ENCODE data around the gene MMP15.
"Not testable (repeated sequence)": the region's sequence is repeated elsewhere in the genome, so short reads cannot be mapped to it uniquely, and the experiment has no call there.

MMP15 gene

DNA sequence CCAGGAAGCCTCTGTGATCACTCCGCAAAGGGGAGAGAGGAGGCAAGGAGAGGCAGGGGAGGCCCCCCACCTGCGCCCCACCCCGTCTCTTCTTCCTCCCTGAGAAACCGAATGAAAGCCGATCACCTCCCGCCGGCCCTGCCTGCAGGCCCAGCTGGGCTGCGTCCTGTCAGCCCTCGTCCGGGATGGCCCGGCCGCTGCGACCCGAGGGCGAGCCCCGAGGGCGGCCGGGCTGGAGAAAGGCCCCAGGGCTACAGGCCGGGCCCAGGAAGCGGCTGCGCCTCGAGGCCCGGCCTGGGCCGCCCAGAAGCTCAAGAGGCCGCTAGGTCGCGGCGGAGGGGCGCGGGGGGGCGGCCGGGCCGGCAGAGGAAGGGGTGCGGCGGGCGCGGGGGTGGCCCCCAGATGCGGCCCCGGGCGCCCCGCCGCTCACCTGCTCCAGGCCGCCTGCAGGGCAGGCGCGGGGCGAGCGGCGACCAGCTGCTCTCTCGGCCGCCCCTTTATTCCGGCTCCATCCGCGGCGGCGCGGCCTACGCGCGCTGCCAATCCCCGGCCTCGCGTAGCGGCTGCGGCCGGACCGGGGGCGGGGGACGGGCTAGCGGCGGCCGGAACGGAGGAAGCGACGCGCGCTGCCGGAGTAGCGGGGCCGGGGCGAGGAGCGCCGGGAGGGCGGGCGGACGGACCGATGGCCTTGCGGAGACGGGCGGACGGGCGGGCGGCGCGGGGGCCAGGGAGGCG, 25.4 kb upstream of the MMP15 start, which contains the start of gene ZNF319:
Gene ZNF319, minus strand, starts transcription at position 702 of the 735 bp plus-strand sequence. CDS start 2,407 bp downstream, outside the sequence.
- peaks cover 37 to 61% of the 10 kb centered on the region in 2 donors for H3K4me1 Mint-ChIP-seq
- peak within 1 kb of the TSS; percentile 96 for H3K27ac Mint-ChIP-seq
- no peaks in the 10 kb centered on the region for H3K27me3 Mint-ChIP-seq
- DNase-seq (no peak), ATAC-seq (replicated peaks) (peak; percentile 30 to 34)
- no peaks in the 10 kb centered on the region for H3K9me3 Mint-ChIP-seq
- peaks cover 26 to 36% of the 10 kb centered on the region in 2 donors for H3K36me3 Mint-ChIP-seq
- H3K4me3 Mint-ChIP-seq, result peak within 1 kb of the TSS; percentile 96 to 98

DNA sequence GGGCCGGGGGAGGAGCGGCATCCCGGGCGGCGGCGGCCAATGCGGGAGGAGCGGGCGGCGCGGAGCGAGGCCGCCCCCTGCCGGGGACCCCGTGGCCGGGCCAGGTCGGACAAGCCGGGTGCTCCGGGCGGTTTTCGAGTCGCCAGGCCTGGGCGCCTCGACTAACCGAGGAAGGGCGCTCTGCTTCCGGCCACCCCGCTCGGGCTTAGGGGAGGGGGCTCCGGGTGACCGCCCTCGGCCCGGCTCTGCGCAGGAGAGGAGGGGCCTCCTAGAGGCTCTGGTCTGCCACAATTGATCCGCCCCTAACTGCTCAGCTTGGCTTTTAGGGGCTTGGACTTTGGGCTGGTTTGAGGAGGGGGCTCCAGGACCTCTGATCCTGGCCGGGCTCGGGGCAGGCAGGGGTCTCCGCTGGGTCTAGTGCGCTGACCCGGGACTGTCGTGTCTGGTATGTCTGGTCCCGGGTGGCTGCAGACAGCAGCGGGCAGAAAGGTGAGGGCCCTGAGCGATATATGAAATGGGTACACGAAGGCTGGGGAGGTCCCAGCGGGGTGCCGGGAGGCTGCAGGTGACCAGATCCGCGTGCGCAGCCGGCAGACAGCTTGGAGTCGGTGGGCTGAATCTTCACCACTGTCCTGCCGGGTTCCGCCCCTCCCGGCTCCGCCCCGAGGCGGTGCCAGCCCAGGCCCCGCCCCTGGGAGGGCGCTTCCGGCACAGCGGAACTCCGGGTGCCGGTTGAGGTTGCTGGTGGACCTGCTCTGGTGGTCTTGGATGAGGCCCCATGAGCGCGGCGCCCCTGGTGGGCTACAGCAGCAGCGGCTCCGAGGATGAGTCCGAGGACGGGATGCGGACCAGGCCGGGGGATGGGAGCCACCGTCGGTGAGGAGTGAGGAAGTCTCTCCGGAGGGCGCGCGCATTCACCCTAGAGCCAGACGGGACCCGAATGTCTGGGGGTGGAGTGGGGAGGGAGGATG, 24.6 kb upstream of the MMP15 start, which contains the start of gene USB1:
Gene USB1, plus strand, starts transcription at position 702 of the 971 bp plus-strand sequence. Its CDS starts 77 bp downstream, at position 779.
- H3K27me3 Mint-ChIP-seq, result no peaks in the 10 kb centered on the region
- peaks cover 25 to 33% of the 10 kb centered on the region in 2 donors for H3K36me3 Mint-ChIP-seq

DNA sequence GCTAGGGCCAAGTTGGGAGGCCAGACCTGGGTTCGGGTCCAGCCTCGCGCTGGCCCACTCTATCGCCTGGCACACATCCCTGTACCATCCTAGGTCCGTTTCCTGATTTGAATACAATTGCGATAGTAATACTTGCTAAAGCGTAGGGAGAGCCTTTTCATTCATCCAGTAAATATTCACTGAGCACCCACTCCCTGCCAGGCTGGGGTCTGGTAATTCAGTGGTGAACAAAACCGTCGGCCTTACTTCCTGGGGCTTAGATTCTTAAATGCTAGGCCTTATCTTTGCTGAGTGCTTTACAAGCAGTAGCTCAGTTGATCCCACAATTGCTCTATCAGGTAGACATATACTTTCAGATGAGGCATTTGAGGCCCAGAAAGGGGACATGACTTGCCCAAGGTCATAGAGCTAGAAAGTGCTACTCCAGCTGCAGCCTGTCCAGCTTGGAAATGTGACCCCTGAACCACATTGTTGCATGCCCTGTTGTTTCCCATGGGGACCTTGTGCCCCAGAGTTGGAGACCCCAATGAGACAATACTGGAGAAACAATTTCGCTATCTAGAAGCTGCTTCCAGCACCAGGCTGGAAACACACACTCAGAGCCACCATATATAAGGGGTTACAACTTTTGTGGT, 23.7 kb upstream of the MMP15 start:
- no peak for DNase-seq
- Mint-ChIP-seq H3K4me3 (peak overlapping the region; percentile 96 to 98), H3K9me3 (no peaks in the 10 kb centered on the region), H3K36me3 (peaks cover 24 to 32% of the 10 kb centered on the region in 2 donors), H3K27me3 (no peaks in the 10 kb centered on the region), H3K27ac (peak overlapping the region; percentile 96), H3K4me1 (peaks cover 35 to 61% of the 10 kb centered on the region in 2 donors)
- ATAC-seq (replicated peaks), result peak; percentile 2 to 5

More for the DNA sequence above, 24.6 kb upstream of the MMP15 start, which contains the start of gene USB1:
- ATAC-seq (replicated peaks) (peak; percentile 83 to 86), DNase-seq (peak; percentile 87)
- Mint-ChIP-seq H3K4me3 (peak within 1 kb of the TSS; percentile 96 to 98), H3K4me1 (peaks cover 36 to 61% of the 10 kb centered on the region in 2 donors), H3K27ac (peak within 1 kb of the TSS; percentile 96), H3K9me3 (no peaks in the 10 kb centered on the region)

DNA sequence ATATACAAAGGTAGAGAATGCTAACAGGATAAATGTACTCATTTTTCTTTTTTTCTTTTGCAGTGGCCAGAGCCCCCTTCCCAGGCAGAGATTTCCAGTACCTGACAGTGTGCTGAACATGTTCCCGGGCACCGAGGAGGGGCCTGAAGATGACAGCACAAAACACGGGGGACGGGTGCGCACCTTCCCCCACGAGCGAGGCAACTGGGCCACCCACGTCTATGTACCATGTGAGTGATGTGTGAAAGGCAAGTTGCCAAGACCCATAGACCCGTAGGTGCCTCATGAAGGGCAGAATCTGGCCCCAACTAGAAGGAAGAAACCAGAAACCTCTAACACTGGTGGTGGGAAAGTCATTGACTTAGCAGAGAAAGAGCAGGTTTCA, 23.1 kb upstream of the MMP15 start:
- peaks cover 35 to 61% of the 10 kb centered on the region in 2 donors for H3K4me1 Mint-ChIP-seq
- peak overlapping the region in 1 of 2 donors; percentile 21 for H3K4me3 Mint-ChIP-seq

DNA sequence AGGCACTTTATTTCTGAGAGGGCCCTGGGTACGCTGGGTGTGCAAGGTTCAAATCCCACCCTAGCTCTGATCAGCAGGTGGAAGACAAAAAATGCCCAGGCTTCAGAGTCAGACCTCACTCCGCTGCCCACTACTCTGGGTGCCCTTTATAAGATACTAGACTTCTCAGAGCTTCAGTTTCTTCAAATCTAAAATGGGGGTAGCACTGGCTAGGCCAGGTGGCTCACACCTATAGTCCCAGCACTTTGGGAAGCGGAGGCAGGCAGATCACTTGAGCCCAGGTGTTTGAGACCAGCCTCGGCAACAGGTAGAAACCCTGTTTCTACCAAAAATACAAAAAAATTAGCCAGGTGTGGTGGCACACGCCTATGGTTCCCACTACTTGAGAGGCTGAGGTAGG, 22.6 kb upstream of the MMP15 start:
- Mint-ChIP-seq H3K36me3 (peaks cover 20 to 29% of the 10 kb centered on the region in 2 donors), H3K4me3 (no peak overlapping the region), H3K4me1 (peaks cover 35 to 59% of the 10 kb centered on the region in 2 donors), H3K27me3 (no peaks in the 10 kb centered on the region), H3K9me3 (no peaks in the 10 kb centered on the region), H3K27ac (no peak overlapping the region)
- ATAC-seq (replicated peaks), result no peak
- DNase-seq, result no peak

More for the DNA sequence above, 23.1 kb upstream of the MMP15 start:
- Mint-ChIP-seq H3K9me3 (no peaks in the 10 kb centered on the region), H3K27ac (no peak overlapping the region), H3K36me3 (peaks cover 22 to 32% of the 10 kb centered on the region in 2 donors), H3K27me3 (no peaks in the 10 kb centered on the region)
- ATAC-seq (replicated peaks) (no peak), DNase-seq (no peak)

DNA sequence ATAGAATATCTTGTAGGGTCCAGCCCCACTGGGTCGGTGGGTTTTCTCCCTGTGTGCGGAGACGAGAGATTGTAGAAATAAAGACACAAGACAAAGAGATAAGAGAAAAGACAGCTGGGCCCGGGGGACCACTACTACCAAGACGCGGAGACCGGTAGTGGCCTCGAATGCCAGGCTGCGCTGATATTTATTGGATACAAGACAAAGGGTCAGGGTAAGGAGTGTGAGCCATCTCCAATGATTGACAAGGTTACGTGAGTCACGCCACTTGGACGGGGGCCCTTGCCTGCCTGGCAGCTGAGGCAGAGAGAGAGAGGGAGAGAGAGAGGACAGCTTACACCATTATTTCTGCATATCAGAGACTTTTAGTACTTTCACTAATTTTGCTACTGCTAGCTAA, 20.8 kb upstream of the MMP15 start:
- not testable (repeated sequence) for H3K9me3 Mint-ChIP-seq; H3K4me3 Mint-ChIP-seq; DNase-seq; H3K27me3 Mint-ChIP-seq; ATAC-seq (replicated peaks)
- Mint-ChIP-seq H3K27ac (peak overlapping the region; percentile 72), H3K4me1 (peaks cover 24 to 41% of the 10 kb centered on the region in 2 donors), H3K36me3 (peaks cover 20 to 34% of the 10 kb centered on the region in 2 donors)

DNA sequence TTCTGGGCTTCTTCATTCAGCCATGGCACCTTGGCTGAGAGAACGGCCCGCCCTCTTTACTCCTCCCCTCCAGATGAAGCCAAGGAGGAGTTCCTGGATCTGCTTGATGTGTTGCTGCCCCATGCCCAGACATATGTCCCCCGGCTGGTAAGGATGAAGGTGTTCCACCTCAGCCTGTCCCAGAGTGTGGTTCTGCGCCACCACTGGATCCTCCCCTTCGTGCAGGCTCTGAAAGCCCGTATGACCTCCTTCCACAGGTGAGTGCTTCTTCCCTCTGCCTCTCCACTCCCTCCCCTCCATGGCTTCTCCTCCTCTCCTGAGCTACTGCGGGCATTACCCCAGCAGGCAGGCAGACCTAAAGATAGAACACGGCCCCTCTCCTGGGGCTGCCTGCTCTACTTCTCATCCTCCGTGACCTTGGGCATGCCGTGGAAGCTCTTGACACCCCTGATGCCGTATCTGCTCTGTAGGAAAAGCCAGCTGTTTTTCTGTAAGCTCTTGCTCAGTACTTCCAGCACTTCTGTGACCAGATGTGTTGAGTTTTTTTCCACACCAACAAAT, 15.6 kb upstream of the MMP15 start:
- no peak for DNase-seq
- H3K27ac Mint-ChIP-seq, result no peak overlapping the region
- peaks cover 31 to 40% of the 10 kb centered on the region in 2 donors for H3K36me3 Mint-ChIP-seq
- H3K4me3 Mint-ChIP-seq, result no peak overlapping the region
- H3K9me3 Mint-ChIP-seq, result no peaks in the 10 kb centered on the region
- no peaks in the 10 kb centered on the region for H3K27me3 Mint-ChIP-seq
- no peak for ATAC-seq (replicated peaks)
- peaks cover 2 to 5% of the 10 kb centered on the region in 2 donors for H3K4me1 Mint-ChIP-seq

DNA sequence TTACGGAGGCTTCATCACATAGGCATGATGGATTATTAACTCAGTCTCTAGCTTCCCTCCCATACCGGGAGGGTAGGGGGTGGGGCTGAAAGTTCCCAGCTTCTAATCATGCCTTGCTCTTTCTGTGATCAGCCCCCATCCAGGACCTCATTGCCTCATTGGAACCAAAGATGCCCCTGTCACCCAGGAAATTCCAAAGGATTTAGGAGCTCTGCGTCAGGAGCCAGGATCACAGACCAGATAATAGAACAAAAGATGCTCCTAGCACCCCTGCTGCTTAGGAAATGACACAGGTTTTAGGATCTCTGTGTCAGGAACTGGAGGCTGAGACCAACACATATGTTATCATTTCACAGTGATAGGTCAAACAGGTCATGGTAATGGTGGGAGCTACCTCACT, 14.7 kb upstream of the MMP15 start:
- Mint-ChIP-seq H3K4me1 (no peaks in the 10 kb centered on the region), H3K27me3 (no peaks in the 10 kb centered on the region), H3K36me3 (peaks cover 30 to 40% of the 10 kb centered on the region in 2 donors), H3K4me3 (no peak overlapping the region), H3K9me3 (no peaks in the 10 kb centered on the region), H3K27ac (no peak overlapping the region)
- ATAC-seq (replicated peaks) (no peak), DNase-seq (no peak)

DNA sequence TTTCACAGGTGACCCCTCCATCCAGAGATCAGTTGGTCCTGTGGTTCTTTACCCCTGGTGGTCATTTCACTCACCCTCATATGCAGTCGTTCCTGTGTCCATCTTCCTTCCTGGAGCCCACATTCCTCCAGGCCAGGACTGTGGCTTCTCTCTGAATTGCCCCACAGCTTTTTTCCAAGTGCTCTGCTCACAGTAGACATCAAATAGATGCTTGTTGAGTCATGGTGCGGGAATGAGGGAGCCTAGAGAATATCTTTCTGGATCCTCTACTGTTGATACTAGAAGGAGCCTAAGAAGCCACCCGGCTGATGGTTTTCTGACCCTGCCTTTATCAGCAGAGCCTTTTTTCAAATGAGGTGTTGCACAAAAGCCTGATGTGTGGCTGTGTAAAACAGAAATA, 13.9 kb upstream of the MMP15 start:
- DNase-seq (no peak), ATAC-seq (replicated peaks) (no peak)
- H3K36me3 Mint-ChIP-seq, result peaks cover 25 to 39% of the 10 kb centered on the region in 2 donors
- H3K4me3 Mint-ChIP-seq, result no peak overlapping the region
- no peaks in the 10 kb centered on the region for H3K4me1 Mint-ChIP-seq
- H3K9me3 Mint-ChIP-seq, result no peaks in the 10 kb centered on the region
- H3K27ac Mint-ChIP-seq, result no peak overlapping the region
- no peaks in the 10 kb centered on the region for H3K27me3 Mint-ChIP-seq

DNA sequence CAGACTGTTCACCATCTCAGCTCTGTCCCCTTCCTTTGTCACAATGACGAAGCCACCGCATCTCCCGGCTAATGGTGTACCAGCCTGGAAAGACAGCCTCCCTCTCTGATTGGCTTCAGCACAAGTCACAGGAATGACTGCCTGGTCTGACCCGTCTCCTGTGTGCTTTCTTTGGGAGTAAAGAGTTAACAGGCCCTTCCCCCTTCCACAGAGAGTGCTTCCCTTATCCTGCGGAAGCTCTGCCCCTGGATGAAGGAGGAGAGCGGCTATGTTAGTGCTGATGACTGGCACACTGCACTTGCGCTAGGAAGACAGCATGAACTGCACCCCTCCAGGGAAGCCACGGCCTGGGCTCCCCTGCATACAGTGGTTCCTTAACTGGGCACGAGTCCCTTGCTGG, 13.1 kb upstream of the MMP15 start:
- Mint-ChIP-seq H3K9me3 (no peaks in the 10 kb centered on the region), H3K36me3 (peaks cover 21 to 33% of the 10 kb centered on the region in 2 donors), H3K4me1 (no peaks in the 10 kb centered on the region), H3K27me3 (no peaks in the 10 kb centered on the region), H3K27ac (no peak overlapping the region), H3K4me3 (no peak overlapping the region)
- DNase-seq (no peak), ATAC-seq (replicated peaks) (no peak)

DNA sequence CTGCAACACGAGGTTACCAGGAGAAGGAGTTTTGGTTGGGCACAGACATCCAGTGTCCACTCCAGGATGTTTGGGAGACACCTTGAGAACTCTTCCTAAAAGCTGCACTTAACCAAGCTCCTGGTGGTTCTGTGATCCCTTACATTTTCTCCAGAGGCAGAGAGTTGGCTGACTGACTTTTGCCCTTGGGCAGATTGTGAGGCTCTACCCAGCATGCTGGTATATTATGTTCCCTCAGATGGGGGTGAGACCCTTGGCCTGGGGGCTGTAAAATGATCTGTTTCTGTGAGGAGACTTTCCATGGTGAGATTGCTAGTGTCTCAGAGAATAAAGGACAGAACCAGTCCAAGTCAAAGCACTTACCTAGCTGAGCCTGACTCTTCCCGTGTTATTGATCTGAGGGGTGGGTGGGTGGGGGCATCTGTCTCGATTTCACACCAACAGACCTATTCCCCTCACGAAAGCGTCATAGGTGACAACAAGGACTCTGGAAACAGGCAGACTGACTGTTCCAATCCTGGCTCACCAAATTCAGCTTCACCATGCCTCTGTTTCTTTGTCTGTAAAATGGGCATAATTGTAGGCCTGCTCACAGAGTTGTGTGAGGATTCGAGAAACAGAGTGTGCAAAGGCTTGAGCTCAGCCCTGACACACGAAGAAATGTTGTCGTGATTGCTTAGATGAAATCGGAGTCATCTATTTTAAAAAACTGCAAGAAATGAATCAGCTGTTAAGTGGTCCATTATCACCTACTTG, 12.2 kb upstream of the MMP15 start:
- Mint-ChIP-seq H3K27ac (no peak overlapping the region), H3K27me3 (no peaks in the 10 kb centered on the region), H3K9me3 (no peaks in the 10 kb centered on the region), H3K4me1 (no peaks in the 10 kb centered on the region), H3K36me3 (peaks cover 21 to 28% of the 10 kb centered on the region in 2 donors), H3K4me3 (no peak overlapping the region)
- DNase-seq (no peak), ATAC-seq (replicated peaks) (no peak)

DNA sequence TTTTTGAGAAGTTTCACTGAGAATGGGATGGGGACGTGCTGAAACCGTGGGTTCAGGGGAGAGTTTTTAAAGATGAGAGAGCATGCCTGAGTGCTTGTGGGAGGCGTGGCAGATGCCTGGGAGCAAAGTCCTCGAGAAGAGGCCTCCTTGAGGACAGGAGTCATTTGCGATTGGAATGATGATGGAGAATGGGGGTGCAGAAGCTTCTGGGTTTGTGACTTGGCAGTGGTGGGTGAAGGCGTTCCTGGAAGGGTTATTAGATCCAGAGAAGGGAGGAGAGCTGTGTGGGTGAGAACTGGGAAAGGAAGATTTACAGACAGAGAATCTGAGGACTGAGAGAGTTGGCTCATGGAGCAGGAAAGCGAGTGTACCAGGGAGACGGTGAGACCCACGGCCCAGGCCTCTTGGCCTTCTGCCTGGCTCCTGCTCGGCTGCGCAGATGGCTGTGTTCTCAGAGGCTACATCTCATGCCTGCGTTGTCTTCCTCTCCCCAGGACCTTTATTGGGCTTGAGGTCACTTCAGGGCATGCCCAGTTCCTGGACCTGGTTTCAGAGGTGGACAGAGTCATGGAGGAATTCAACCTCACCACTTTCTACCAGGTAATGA, 8.6 kb upstream of the MMP15 start:
- ATAC-seq (replicated peaks), result no peak

DNA sequence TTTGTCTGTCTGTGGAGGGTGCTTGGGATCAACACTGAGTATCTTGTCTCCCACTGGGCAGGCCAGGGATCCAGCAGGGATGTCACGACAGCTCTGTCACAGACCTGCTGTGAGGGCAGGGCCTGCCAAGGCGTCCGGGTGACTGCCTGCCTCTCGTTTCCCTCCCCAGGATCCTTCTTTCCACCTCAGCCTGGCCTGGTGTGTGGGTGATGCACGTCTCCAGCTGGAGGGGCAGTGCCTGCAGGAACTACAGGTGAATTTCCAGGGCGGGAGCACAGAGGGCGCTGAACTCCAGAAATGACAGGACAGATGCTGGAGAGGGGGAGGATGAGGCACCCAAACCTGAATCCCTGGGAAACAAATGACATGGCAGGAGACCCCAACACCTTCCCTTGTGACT, 6.8 kb upstream of the MMP15 start:
- Mint-ChIP-seq H3K36me3 (peaks cover 7 to 10% of the 10 kb centered on the region in 2 donors), H3K27me3 (peaks cover 3 to 9% of the 10 kb centered on the region in 2 donors), H3K9me3 (no peaks in the 10 kb centered on the region), H3K4me1 (peaks cover 6 to 8% of the 10 kb centered on the region in 2 donors), H3K27ac (no peak overlapping the region), H3K4me3 (no peak overlapping the region)
- ATAC-seq (replicated peaks) (no peak), DNase-seq (no peak)

More for the DNA sequence above, 8.6 kb upstream of the MMP15 start:
- H3K36me3 Mint-ChIP-seq, result peaks cover 10 to 14% of the 10 kb centered on the region in 2 donors
- no peaks in the 10 kb centered on the region for H3K9me3 Mint-ChIP-seq
- DNase-seq, result no peak
- no peak overlapping the region for H3K27ac Mint-ChIP-seq
- no peak overlapping the region for H3K4me3 Mint-ChIP-seq
- no peaks in the 10 kb centered on the region for H3K27me3 Mint-ChIP-seq
- H3K4me1 Mint-ChIP-seq, result peaks cover 2 to 8% of the 10 kb centered on the region in 2 donors

Data from stimulated activated naive B cell treated with anti-CD40 and anti-IgM and Interleukin-4, amounts not matched to agents 10 μg/mL and 1 μg/mL and 100 μg/mL, for 72 hours (primary cell).